ENCODE measurements around the gene TIMP1.

The TIMP1 gene

GRCh38 chrX:47633689-47634590 is 51.7 kb downstream of the TIMP1 start:
- no peak for DNase-seq (ENCODE audit: low read depth, low spot score)

GRCh38 chrX:47634871-47635575 is 52.8 kb downstream of the TIMP1 start:
- no peak for DNase-seq (ENCODE audit: low read depth, low spot score)
